ENCODE data around the gene TMEM237. TPM values are rescaled to one million over a fixed set of nuclear protein-coding genes. Genes with fewer than 3 reads are reported as not detected.

Gene TMEM237
- total and polyA plus RNA-seq, 10 donors = 3.0 to 12.7 (median 6.3) TPM

- intact Hi-C loops (cut with DNase I; ENCODE audit: low total_unique reads) = no loop called here
- WGBS, 5 donors = 77 to 85% (median 83%) methylated on average over 2 of the region's 2 CpGs
- TF ChIP-seq POLR2A (IDR thresholded peaks at IDR 0.05) (no peak), CTCF (IDR thresholded peaks at IDR 0.05 in 8 of 11, conservative IDR thresholded peaks at IDR 0.05 in 3 of 11) (no peak), POLR2AphosphoS5 (IDR thresholded peaks at IDR 0.05) (no peak)
- H3K4me1 ChIP-seq = peaks cover 0 to 40% (median 11%) of the 10 kb centered on the region in 6 donors
- H3K9me3 ChIP-seq = no peaks in the 10 kb centered on the region
- H3K27me3 ChIP-seq (replicated peaks in 1 of 7) = no peaks in the 10 kb centered on the region
- no peak for DNase-seq
- no peaks in the 10 kb centered on the region for H3K36me3 ChIP-seq
- peak overlapping the region in 7 of 8 donors; percentile 2 to 64 (median 38) for H3K27ac ChIP-seq
- H3K4me3 ChIP-seq = no peak overlapping the region
Measured at GRCh38 chr2:201572846-201573508, 70.3 kb downstream of the TMEM237 start.

Small RNA genes within 50 kb of the gene (small RNA-seq; reads per million reads assigned to genes)
- 0 reads per million in 4 donors for gene RNU6-651P

Other genes with a start within 250 kb of the TMEM237 start
- gene TRAK2, start 192.0 kb downstream of the TMEM237 start, total RNA-seq = 10 to 100 TPM; 36.0 to 63.0 (median 44.5) TPM
- 10 to 100 TPM in 1 of 3 donors, 1 to 10 TPM in 2; 7.1 to 11.8 (median 9.6) TPM for gene TRAK2, start 192.0 kb downstream of the TMEM237 start, polyA plus RNA-seq
- gene STRADB, start 191.8 kb downstream of the TMEM237 start, total RNA-seq = 10 to 100 TPM; 13.4 to 45.3 (median 26.6) TPM
- gene STRADB, start 191.8 kb downstream of the TMEM237 start, polyA plus RNA-seq = 10 to 100 TPM; 14.3 to 21.0 (median 19.6) TPM
- 1 to 10 TPM in 5 of 7 donors, under 1 TPM in 2; 0.39 to 4.3 (median 1.8) TPM for gene MPP4, start 55.1 kb upstream of the TMEM237 start, total RNA-seq
- gene MPP4, start 55.1 kb upstream of the TMEM237 start, polyA plus RNA-seq = under 1 TPM; 0.13 to 0.26 (median 0.18) TPM
- gene ALS2, start 137.4 kb upstream of the TMEM237 start, total RNA-seq = 10 to 100 TPM; 13.2 to 32.7 (median 18.4) TPM
- gene ALS2, start 137.4 kb upstream of the TMEM237 start, polyA plus RNA-seq = 1 to 10 TPM; 2.7 to 4.9 (median 3.3) TPM
- under 1 TPM in 2 of 7 donors, not detected in 5; 0.26 to 0.64 TPM for gene CDK15, start 163.0 kb upstream of the TMEM237 start, total RNA-seq
- under 1 TPM in 2 of 3 donors, not detected in 1; 0.02 to 0.06 TPM for gene CDK15, start 163.0 kb upstream of the TMEM237 start, polyA plus RNA-seq